HepG2 (cell line): ENCODE results near the gene C6orf132. TPM values are rescaled to one million over a fixed set of nuclear protein-coding genes. Genes with fewer than 3 reads are reported as not detected.

Source experiments
- ATAC-seq: fragments of 200-7000 bp; cut with Tn5 transposase; 3 replicates; pipeline ENCODE4 v1.9.1; 2020; ENCODE audit warnings: mild to moderate bottlenecking, moderate library complexity
- BruUV-seq: library from RNA; stranded (reverse); fragments of 400-500 nt; replicated peaks from 2 replicates; lab custom pipeline; 2021; lab: Mats Ljungman, UMichigan
- CTCF ChIA-PET: fragments of 300-600 bp; formaldehyde crosslinking; extraction: SDS; loops from one replicate; lab custom pipeline; 2021; ENCODE audit warnings: low total read pairs, inconsistent platforms, low intra/inter-chr PET ratio; lab: Yijun Ruan, JAX
- POLR2A ChIA-PET: fragments of 350-600 bp; sonication (Branson Sonifier 250); formaldehyde crosslinking; loops from one replicate; lab custom pipeline; 2020; ENCODE audit warnings: antibody characterized with exemption, inconsistent platforms; lab: Yijun Ruan, JAX
- DNase-seq: peaks from one replicate; pipeline ENCODE4 v3.0.0-alpha.2; 2015; ENCODE audit warnings: low spot score
- FAIRE-seq: peaks from 3 replicates; lab custom pipeline; 2011; peaks lifted over from hg19 to GRCh38; lab: Jason Lieb, UNC
- H2AFZ ChIP-seq: one replicate; pipeline ENCODE4 v1.6.1; 2011; ENCODE audit warnings: low read length, inconsistent platforms
- H3K27ac ChIP-seq: fragments of 300-600 bp; 3 replicates; pipeline ENCODE4 v1.8.0; 2011; ENCODE audit warnings: mixed run types, mild to moderate bottlenecking, mixed read lengths, low read length, inconsistent platforms; ENCODE audit not compliant: insufficient read depth; ENCODE audit errors: extremely low read length
- H3K27me3 ChIP-seq, 2 experiments: fragments of 200-600 bp in 1 of 2; 2 replicates in 1 of 2; 3 replicates in 1 of 2; pipeline versions ENCODE4 v1.6.0 to v1.8.0; 2011; ENCODE audit warnings: low read length in 2 of 2, mild to moderate bottlenecking in 2 of 2, moderate library complexity in 2 of 2, inconsistent platforms in 1 of 2; ENCODE audit not compliant: insufficient read depth in 2 of 2, control insufficient read depth in 1 of 2
- H3K36me3 ChIP-seq, 2 experiments: fragments of 200-600 bp in 1 of 2; replicated peaks in 1 of 2; 2 replicates in 1 of 2; 3 replicates in 1 of 2; pipeline versions ENCODE4 v1.5.1 to v1.8.0; 2011; ENCODE audit warnings: low read length in 2 of 2, inconsistent platforms in 1 of 2; ENCODE audit not compliant: insufficient read depth in 2 of 2, control insufficient read depth in 1 of 2
- H3K4me1 ChIP-seq: 2 replicates; pipeline ENCODE4 v1.5.1; 2012; ENCODE audit warnings: low read length, inconsistent platforms; ENCODE audit not compliant: insufficient read depth
- H3K4me2 ChIP-seq: 2 replicates; pipeline ENCODE4 v1.6.0; 2011; ENCODE audit warnings: low read depth, low read length, inconsistent platforms
- H3K4me3 ChIP-seq, 3 experiments: fragments of 200-600 bp in 1 of 3; sonication (generic), shearing (Covaris generic) in 1 of 3; replicated peaks in 1 of 3; 2 replicates each; pipeline ENCODE4 v1.5.1; 2011 to 2016; ENCODE audit warnings: low read length in 3 of 3, inconsistent platforms in 2 of 3, low read depth in 2 of 3, mild to moderate bottlenecking in 2 of 3, control low read depth in 1 of 3, mixed read lengths in 1 of 3; ENCODE audit not compliant: insufficient read depth in 1 of 3
- H3K79me2 ChIP-seq: one replicate; pipeline ENCODE4 v1.6.1; 2011; ENCODE audit warnings: low read length, inconsistent platforms; ENCODE audit not compliant: insufficient read depth
- H3K9ac ChIP-seq: 2 replicates; pipeline ENCODE4 v1.6.0; 2011; ENCODE audit warnings: mild to moderate bottlenecking, low read depth, low read length, inconsistent platforms; ENCODE audit not compliant: insufficient read depth
- H3K9me3 ChIP-seq: 2 replicates; pipeline ENCODE4 v1.5.1; 2012; ENCODE audit warnings: mild to moderate bottlenecking, low read length
- H4K20me1 ChIP-seq: 2 replicates; pipeline ENCODE4 v1.6.0; 2011; ENCODE audit warnings: inconsistent platforms, mild to moderate bottlenecking, low read length, moderate library complexity; ENCODE audit not compliant: insufficient read depth
- CEBPG ChIP-seq: IDR thresholded peaks from 2 replicates; pipeline ENCODE4 v1.6.1; 2016
- ELK4 ChIP-seq: sonication (generic); formaldehyde crosslinking; IDR thresholded peaks from 2 replicates; pipeline ENCODE4 v1.9.0; 2021; ENCODE audit warnings: missing genetic modification reagents, borderline replicate concordance
- GABPB1 ChIP-seq: IDR thresholded peaks from 2 replicates; pipeline ENCODE4 v1.6.1; 2016; ENCODE audit warnings: mild to moderate bottlenecking, missing genetic modification reagents, moderate library complexity, missing compliant biosample characterization
- HHEX ChIP-seq: IDR thresholded peaks from 2 replicates; pipeline ENCODE4 v1.6.1; 2016; ENCODE audit warnings: control low read depth
- NAIF1 ChIP-seq: sonication (generic); formaldehyde crosslinking; IDR thresholded peaks from 2 replicates; pipeline ENCODE4 v1.5.0; 2020; ENCODE audit warnings: mild to moderate bottlenecking, missing genetic modification reagents, borderline replicate concordance
- POLR2G ChIP-seq: fragments of 200-400 bp; formaldehyde crosslinking; IDR thresholded peaks from 2 replicates; pipeline ENCODE4 v1.6.1; 2018; ENCODE audit warnings: mild to moderate bottlenecking, low read depth, low read length, moderate library complexity
- PRMT3 ChIP-seq: sonication (generic); formaldehyde crosslinking; IDR thresholded peaks from 2 replicates; pipeline ENCODE4 v1.8.1; 2022; ENCODE audit warnings: low read depth, mild to moderate bottlenecking, moderate library complexity, missing genetic modification reagents, borderline replicate concordance
- SNAI1 ChIP-seq: sonication (generic); formaldehyde crosslinking; IDR thresholded peaks from 2 replicates; pipeline ENCODE4 v1.5.0; 2020; ENCODE audit warnings: mild to moderate bottlenecking, missing genetic modification reagents, borderline replicate concordance
- SNAPC4 ChIP-seq: sonication (generic); formaldehyde crosslinking; IDR thresholded peaks from 2 replicates; pipeline ENCODE4 v1.4.0; 2020; ENCODE audit warnings: mild to moderate bottlenecking, missing genetic modification reagents
- TARDBP ChIP-seq: sonication (generic); formaldehyde crosslinking; IDR thresholded peaks from 2 replicates; pipeline ENCODE4 v1.8.0; 2022; ENCODE audit warnings: mild to moderate bottlenecking, missing genetic modification reagents
- TEAD3 ChIP-seq: optimal IDR thresholded peaks from 2 replicates; pipeline ENCODE3; 2016; ENCODE audit warnings: borderline replicate concordance
- TRIM24 ChIP-seq: sonication (generic); formaldehyde crosslinking; IDR thresholded peaks from 2 replicates; pipeline ENCODE4 v1.8.0; 2022; ENCODE audit warnings: mild to moderate bottlenecking, missing genetic modification reagents
- ZBTB49 ChIP-seq: sonication (generic); formaldehyde crosslinking; IDR thresholded peaks from 2 replicates; pipeline ENCODE4 v1.4.0; 2020; ENCODE audit warnings: missing genetic modification reagents, borderline replicate concordance
- ZNF44 ChIP-seq: sonication (generic); formaldehyde crosslinking; IDR thresholded peaks from 2 replicates; pipeline ENCODE4 v1.5.1; 2020; ENCODE audit warnings: mild to moderate bottlenecking, missing genetic modification reagents
- ZNF576 ChIP-seq: sonication (generic); formaldehyde crosslinking; IDR thresholded peaks from 2 replicates; pipeline ENCODE4 v1.4.0; 2020; ENCODE audit warnings: mild to moderate bottlenecking, missing genetic modification reagents
- ZNF7 ChIP-seq: IDR thresholded peaks from 2 replicates; pipeline ENCODE4 v1.6.1; 2016; ENCODE audit warnings: missing biosample characterization, missing genetic modification reagents
- ZNF776 ChIP-seq: sonication (generic); formaldehyde crosslinking; IDR thresholded peaks from 2 replicates; pipeline ENCODE4 v1.4.0; 2020; ENCODE audit warnings: mild to moderate bottlenecking, missing genetic modification reagents
- WGBS: methylation state at CpG from one replicate; pipeline ENCODE4 v1.1.6; 2017; ENCODE audit warnings: low lambda C conversion rate; 5-methylcytosine and 5-hydroxymethylcytosine counted together
- in situ Hi-C: cut with HindIII; loops from 2 replicates; pipeline ENCODE4 v1.10.0; 2017; ENCODE audit warnings: low pct_unique_long_range_greater_than_20kb; ENCODE audit not compliant: extremely low pct_ligation_motif_present
- intact Hi-C: fragments of 100-400 bp; cut with micrococcal nuclease; formaldehyde crosslinking; loops from one replicate; pipeline ENCODE4 v1.10.0; 2022; ENCODE audit not compliant: unreplicated experiment
- polyA plus RNA-seq, 8 experiments: library from polyadenylated mRNA; depleted of rRNA in 3 of 8; stranded (reverse) in 7 of 8; unstranded in 1 of 8; fragments of >200 nt; fragmentation: Illumina TruSeq in 4 of 8; extraction: Trizol in 4 of 8; gene quantifications; 2 replicates each; pipeline versions ENCODE4 v1.2.1 to v1.2.3, GENCODE V29; 2011 to 2016; ENCODE audit warnings: low read depth in 4 of 8, missing spikeins in 1 of 8, mixed read lengths in 1 of 8; ENCODE audit not compliant: insufficient read depth in 1 of 8
- total RNA-seq, 5 experiments: library from RNA; depleted of rRNA; stranded (reverse); fragments of >200 nt; fragmentation: Illumina TruSeq; extraction: Trizol; gene quantifications; 2 replicates each; pipeline ENCODE4 v1.2.3, GENCODE V29; 2016; ENCODE audit warnings: low read depth in 1 of 5

The C6orf132 gene
- total and polyA plus RNA-seq, 2 of the 13 experiments (the other 11 are each of a cell fraction or from before 2014, with no cell fraction given) = 0.78 to 3.0 TPM

- Histone ChIP-seq H3K4me1 (no peaks in the 10 kb centered on the region), H4K20me1 (no peaks in the 10 kb centered on the region), H3K79me2 (no peaks in the 10 kb centered on the region), H3K27me3 (no peaks in the 10 kb centered on the region), H2AFZ (no peak overlapping the region)
- CTCF ChIA-PET = no interaction called here
- WGBS = 93% methylated on average over 7 of the region's 7 CpGs
- no peak for FAIRE-seq
- in situ Hi-C loops = no loop called here
- POLR2A ChIA-PET = no interaction called here
- no peak for TF ChIP-seq HHEX (CRISPR knock-in tag)
- no peak for TF ChIP-seq ZBTB49 (CRISPR knock-in tag)
- no peak for TF ChIP-seq ZNF576 (CRISPR knock-in tag)
- TF ChIP-seq PRMT3 (CRISPR knock-in tag) = no peak
- no peak for TF ChIP-seq GABPB1 (CRISPR knock-in tag)
- no peak for TF ChIP-seq POLR2G
- TF ChIP-seq SNAPC4 (CRISPR knock-in tag) = no peak
- no peak for TF ChIP-seq ZNF44
- no peak for TF ChIP-seq TRIM24 (CRISPR knock-in tag)
- TF ChIP-seq TEAD3 = no peak
- no peak for TF ChIP-seq NAIF1 (CRISPR knock-in tag)
- no peak for TF ChIP-seq ZNF776 (CRISPR knock-in tag)
- no peak for TF ChIP-seq SNAI1
- TF ChIP-seq ZNF7 (CRISPR knock-in tag) = no peak
- TF ChIP-seq ELK4 = no peak
- no peak for TF ChIP-seq CEBPG (CRISPR knock-in tag)
- TF ChIP-seq TARDBP (CRISPR knock-in tag) = no peak
- TF ChIP-seq, all 625 proteins: peak for 0
- intact Hi-C loops = no loop called here
- H3K9me3 ChIP-seq = no peaks in the 10 kb centered on the region
- DNase-seq (no peak), ATAC-seq (no peak)
- H3K4me2 ChIP-seq = no peak overlapping the region
- no peak overlapping the region for H3K4me3 ChIP-seq
- no TSS peak for BruUV-seq
- H3K27ac ChIP-seq = no peak overlapping the region
- peaks cover 34 to 78% of the 10 kb centered on the region in 2 experiments for H3K36me3 ChIP-seq
- H3K9ac ChIP-seq = no peak overlapping the region
These were observed 74.2 kb downstream of the C6orf132 start for GRCh38 chr6:42068173-42068572.
